IPS-NIHi11 (cell line): ENCODE results near the gene KRT86.
A peak's percentile ranks its signal among the peaks of the same experiment; 100 is the strongest.
"Not testable (repeated sequence)": the region's sequence is repeated elsewhere in the genome, so short reads cannot be mapped to it uniquely, and the experiment has no call there.

Source experiments
- DNase-seq: peaks from one replicate; pipeline ENCODE4 v3.0.0; 2012; ENCODE audit warnings: mixed read lengths, low spot score

The KRT86 gene

GRCh38 chr12:52251367-52252051, 22.9 kb upstream of the KRT86 start:
- no peak for DNase-seq

DNA sequence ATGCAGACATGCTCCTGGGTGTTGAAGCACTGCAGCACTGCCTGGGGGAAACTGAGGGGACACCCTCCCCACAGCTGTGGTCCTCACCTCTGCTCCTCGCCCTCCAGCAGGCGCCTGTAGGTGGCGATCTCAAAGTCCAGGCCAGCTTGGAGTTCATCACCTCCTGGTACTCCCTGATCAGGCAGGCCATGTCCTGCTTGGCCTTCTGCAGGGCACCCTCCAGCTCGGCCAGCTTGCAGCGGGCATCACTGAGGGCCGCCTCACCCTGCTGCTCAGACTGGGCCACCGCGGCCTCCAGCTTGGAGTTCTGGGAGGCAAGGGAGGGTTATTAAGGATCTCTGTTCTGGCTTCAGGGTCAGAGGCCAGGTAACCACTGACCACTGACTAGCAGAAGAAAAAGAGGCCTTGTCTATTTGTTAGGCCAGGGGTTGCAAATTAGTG, 22.2 kb upstream of the KRT86 start:
- not testable (repeated sequence) for DNase-seq

DNA sequence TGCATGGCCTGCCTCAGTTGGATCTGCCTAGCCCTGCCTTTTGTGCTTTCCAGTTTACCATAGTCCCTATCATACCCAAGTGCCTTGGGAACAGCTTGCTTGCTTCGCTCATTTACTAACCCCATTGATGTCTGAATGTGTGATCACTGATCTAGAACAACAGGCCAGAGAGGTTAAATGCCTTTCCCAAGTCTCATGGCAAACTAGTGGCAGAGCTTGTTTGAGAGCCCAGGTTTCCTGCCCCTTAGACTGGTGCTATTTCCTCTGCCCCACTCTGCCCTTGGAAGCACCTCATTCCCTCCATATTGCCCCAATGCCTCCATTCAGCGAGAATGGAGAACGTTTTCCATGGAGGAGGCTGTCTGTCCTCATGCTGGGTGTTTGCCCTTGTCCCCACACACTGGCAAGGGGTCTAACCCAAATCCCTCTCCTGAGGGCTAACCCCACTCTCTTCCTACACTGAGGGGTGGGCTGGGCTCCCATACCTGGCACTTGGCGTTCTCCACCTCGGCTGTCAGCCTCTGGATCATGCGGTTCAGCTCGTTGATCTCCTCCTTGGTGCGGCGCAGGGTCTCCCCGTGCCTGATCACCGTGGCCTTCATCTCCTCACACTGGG, 21.6 kb upstream of the KRT86 start:
- DNase-seq: no peak

GRCh38 chr12:52253391-52254179, 20.9 kb upstream of the KRT86 start:
- no peak for DNase-seq

- no peak for DNase-seq
Observed at GRCh38 chr12:52254180-52254964, 20.1 kb upstream of the KRT86 start.

- DNase-seq: no peak
Observed at GRCh38 chr12:52254965-52255751, 19.3 kb upstream of the KRT86 start.

- DNase-seq: no peak
Observed at GRCh38 chr12:52255926-52256583, 18.4 kb upstream of the KRT86 start.

DNA sequence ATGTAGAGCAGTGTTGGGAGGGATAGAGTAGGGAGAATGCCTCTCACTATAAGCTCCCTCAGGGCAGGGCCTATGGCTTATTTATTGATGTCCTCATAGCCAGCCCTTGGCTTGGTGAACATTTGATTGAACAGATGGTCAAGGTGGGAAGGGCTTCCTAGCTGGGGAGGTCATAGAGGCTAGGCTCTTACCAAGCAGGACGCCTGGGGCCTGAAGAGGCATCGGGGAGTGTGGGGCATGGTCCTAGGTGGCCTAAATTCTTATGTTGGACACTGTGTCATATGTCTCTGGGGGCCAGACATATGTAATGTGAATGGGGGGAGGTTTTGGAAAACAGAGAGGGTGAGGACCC, 17.9 kb upstream of the KRT86 start:
- DNase-seq: no peak

GRCh38 chr12:52257074-52257551, 17.3 kb upstream of the KRT86 start:
- no peak for DNase-seq

DNA sequence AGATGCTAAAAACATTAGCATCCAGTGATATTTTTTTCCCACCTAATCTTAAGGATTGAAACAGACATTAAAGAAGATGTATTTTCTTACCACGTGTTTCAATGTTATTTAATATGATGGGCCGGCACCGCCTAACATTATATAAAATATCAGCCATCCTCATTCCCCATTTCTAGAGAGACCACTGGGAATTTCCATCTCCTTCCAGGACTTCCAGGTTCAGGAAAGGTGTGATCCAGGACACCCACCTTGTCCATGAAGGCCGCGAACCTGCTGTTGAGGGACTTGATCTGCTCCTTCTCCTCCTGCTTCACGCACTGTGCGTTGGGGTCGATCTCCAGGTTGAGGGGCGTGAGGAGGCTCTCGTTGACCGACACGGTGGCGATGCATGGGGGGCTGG, 16.5 kb upstream of the KRT86 start:
- not testable (repeated sequence) for DNase-seq

GRCh38 chr12:52258335-52258901, 16.0 kb upstream of the KRT86 start:
- peak; percentile 81 for DNase-seq

GRCh38 chr12:52259657-52260243, 14.7 kb upstream of the KRT86 start:
- DNase-seq: no peak

DNA sequence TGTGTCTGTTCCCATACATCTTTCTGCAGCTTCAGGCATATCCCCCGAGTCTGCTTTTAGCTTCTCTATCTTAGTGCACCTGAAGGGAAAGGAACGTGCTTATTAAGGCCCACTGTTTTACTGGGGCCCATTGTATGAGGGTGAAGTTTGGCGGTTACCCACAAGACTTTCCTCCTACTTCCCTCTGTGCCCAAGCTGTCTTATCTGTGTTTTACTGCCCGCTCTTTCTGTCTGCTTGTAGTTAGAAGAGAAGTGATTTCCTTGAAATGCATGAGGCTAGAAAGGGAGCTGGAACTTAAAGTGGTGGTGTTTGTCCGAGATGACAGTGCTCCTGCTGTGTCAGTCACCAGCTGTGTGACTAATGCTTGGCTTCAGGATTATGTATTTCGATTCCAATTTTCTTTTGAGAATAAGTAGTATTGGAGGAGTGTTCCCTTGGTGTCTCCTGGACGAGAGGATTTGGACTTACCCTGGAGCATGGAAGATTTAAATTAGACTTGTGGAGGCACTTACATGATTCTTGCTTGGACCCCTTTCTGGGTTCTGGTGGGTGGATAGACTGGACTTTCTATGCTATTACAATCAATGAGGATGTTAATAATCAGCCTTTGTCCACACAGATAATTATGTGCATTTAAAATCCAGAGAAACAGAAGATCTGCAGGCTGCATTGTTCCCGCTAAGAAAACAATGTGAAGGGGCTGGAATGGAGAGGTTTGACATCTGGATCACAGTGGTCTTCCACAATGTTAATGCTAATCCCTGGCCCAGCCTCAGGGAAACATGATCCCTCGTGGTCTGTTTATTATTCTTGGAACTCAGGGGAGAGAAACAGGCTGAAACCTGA, 13.9 kb upstream of the KRT86 start:
- no peak for DNase-seq

DNA sequence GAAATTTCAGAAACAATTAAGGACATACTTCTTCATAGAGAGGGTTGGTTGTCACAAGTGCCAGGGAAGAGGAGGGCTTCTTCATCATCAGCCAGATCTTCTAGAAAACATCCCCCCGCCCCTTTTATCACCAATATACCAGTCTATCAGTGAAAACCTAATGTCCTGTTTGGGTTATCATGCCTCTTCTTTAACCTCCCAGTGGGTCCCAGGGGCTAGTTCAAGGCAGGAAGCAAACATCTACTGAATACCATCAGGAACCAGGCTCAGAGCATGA, 13.3 kb upstream of the KRT86 start:
- DNase-seq: no peak

GRCh38 chr12:52262286-52262685, 12.2 kb upstream of the KRT86 start:
- no peak for DNase-seq

GRCh38 chr12:52263761-52264434, 10.5 kb upstream of the KRT86 start:
- DNase-seq: no peak

DNA sequence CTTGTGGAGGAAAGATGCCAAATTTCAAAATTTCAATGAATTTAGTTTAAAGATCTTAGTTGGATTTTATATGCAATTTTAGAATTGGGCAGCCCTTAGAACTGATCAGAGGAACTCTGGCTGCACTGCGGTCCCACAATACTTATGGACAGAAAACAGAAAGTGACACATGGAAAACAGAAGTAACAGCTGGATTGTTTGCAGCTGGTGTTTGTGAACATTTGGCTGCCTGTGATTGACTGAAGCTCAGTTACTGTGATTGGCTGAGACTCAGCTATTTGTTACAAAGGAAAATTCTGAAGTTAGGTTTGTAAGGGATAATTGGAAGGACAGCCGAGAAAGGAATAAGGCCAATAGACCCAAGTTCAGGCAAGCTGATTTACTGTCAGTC, 10.0 kb upstream of the KRT86 start:
- DNase-seq: no peak

DNA sequence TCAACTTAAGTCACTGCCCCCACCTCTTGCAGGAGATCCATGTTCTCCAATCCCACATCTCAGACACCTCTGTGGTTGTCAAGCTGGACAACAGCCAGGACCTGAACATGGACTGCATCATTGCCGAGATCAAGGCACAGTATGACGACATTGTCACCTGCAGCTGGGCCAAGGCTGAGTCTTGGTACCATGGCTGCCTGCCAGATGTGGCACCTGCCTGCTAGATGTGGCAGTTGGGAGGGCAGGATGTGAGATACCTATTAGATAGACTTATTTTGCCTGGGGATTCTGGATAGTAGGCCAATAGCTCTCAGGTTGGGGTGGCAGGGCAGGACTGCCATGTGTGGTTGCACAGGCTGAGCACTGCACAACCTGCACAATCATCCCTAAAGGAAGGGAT, 7.9 kb upstream of the KRT86 start:
- no peak for DNase-seq

DNA sequence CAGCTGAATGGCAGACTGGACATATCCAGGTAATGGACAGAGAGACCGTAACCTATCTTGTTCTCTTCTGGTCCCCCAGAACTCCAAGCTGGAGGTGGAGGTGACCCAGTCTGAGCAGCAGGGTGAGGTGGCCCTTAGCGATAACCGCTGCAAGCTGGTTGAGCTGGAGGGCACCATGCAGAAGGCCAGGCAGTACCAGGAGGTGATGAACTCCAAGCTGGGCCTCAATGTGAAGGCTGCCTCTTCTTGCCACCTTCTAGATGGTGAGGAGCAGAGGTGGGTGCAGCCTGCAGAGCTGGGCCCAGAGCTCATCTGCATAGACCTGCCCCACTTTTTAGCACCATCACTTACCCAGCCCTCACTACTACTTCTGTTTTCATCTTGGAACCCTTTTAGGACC, 7.2 kb upstream of the KRT86 start:
- DNase-seq: no peak
